ENCODE measurements around the gene KRTAP26-1.
A peak's percentile ranks its signal among the peaks of the same experiment; 100 is the strongest.

Gene KRTAP26-1

DNA sequence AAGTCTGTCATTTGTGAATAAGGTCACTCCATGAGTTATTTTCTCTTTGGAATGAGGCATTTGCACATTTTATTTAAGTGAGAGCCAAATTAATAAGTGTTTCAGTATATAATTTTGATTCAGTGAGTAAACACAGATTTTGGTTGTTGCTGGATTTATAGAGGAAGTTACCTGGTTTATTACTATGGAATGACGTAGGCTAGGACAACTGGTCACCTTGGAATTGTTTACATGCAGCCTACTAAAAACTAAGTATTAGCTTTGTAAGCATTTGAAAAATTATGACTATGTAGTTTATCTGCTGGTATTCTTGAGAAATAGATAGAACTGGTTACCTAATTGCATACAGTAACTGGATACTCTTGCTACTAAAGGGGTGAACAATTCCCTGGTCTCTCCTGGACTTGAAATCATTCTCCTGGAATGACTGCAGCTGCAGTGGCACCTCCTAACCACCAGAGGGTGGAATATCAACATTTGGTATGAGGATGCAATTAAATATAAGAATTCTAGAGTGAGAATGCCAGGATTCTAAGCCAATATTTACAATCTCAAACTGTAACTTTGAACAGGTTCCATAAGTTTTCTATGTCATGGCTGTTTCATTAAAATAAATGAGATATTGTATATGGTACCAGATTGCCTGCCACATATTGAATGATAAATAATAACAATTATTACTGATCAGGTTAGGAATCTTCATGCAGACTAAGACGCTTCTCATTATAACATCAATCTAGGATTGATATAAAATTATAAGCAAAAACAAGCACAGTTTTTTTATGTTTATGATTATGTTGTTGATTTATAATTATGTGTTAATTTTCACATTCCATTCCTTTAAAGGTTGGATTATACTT lies 20.8 kb upstream of the KRTAP26-1 start:
- TF ChIP-seq, protein P1, sequence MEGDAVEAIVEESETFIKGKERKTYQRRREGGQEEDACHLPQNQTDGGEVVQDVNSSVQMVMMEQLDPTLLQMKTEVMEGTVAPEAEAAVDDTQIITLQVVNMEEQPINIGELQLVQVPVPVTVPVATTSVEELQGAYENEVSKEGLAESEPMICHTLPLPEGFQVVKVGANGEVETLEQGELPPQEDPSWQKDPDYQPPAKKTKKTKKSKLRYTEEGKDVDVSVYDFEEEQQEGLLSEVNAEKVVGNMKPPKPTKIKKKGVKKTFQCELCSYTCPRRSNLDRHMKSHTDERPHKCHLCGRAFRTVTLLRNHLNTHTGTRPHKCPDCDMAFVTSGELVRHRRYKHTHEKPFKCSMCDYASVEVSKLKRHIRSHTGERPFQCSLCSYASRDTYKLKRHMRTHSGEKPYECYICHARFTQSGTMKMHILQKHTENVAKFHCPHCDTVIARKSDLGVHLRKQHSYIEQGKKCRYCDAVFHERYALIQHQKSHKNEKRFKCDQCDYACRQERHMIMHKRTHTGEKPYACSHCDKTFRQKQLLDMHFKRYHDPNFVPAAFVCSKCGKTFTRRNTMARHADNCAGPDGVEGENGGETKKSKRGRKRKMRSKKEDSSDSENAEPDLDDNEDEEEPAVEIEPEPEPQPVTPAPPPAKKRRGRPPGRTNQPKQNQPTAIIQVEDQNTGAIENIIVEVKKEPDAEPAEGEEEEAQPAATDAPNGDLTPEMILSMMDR (IDR thresholded peaks at IDR 0.05; ENCODE audit: low read length, missing control alignments) = peak; percentile 87
- DNase-seq (ENCODE audit: low read depth) = peak; percentile 53
- H3K4me3 ChIP-seq (replicated peaks; ENCODE audit: low read depth, low read length) = no peak overlapping the region

DNA sequence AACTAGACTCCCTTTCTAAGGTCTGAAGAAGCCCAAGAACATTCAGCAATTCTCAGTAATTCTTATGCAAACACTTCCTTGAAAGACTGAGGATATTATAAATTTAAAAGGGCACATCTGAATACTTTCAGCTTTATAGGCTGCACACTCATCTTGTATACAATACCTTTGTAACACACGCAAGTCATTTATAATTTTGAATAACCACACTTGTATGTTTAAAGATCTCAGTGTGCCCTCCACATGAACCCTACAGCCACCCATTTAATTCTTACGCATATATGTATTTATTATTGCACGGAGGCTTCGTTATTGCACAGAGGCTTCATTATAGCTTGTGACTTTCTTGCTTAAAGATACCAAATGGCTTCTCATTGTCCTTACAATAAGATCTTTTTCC lies 18.6 kb upstream of the KRTAP26-1 start:
- no peak for DNase-seq (ENCODE audit: low read depth)
- H3K4me3 ChIP-seq (replicated peaks; ENCODE audit: low read depth, low read length) = no peak overlapping the region
- TF ChIP-seq, protein P1 (IDR thresholded peaks at IDR 0.05; ENCODE audit: low read length, missing control alignments) = no peak

DNA sequence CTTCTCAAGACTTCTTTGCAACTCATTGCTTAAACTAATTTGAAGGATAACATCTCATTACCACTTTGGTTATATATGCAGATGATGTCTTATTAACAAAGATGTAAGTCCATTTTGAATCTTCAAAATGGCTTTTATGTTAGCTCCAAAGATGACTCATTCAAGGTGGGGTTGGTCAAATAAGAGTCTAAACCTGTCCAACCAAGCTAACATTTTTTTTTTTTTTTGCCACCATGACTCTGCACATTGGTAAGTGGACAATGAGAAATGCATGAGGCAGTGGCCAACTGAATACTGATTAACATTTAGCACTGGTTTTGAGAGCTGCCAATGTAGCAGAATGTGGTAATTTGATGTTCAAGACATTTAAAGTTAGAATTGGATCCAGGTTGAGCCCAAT lies 17.7 kb upstream of the KRTAP26-1 start:
- H3K4me3 ChIP-seq (replicated peaks; ENCODE audit: low read depth, low read length) = no peak overlapping the region
- DNase-seq (ENCODE audit: low read depth) = no peak
- TF ChIP-seq, protein P1 (IDR thresholded peaks at IDR 0.05; ENCODE audit: low read length, missing control alignments) = no peak

DNA sequence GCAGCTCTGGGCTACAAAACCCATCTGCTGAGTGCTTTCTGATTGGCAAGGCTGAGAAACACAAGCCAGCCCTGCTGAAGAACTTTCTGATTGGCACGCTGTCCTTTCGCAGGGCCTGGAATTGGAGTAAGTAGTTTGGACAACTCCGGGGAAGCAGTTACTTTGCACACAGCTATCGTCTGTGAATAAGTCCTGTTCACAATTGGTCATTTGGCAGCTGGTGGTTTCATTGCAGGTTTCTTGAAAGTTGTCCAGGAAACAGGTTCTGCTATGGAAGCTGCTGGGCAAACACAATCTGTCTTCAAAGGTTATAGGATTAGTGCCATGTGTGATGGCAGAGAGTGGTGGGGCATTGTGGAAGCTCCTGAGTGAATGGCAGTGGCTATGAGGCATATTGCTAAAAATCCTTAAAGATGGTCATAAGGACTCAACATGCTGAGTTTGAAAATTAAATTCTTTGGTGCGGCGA lies 17.2 kb upstream of the KRTAP26-1 start, which contains the start of gene KRTAP27-1:
Gene KRTAP27-1, minus strand, starts transcription at position 419 of the 469 bp plus-strand sequence. Its CDS starts 26 bp downstream, at position 393.
- TF ChIP-seq, protein P1 (IDR thresholded peaks at IDR 0.05; ENCODE audit: low read length, missing control alignments) = no peak
- no peak within 1 kb of the TSS for H3K4me3 ChIP-seq (replicated peaks; ENCODE audit: low read depth, low read length)
- no peak for DNase-seq (ENCODE audit: low read depth)

DNA sequence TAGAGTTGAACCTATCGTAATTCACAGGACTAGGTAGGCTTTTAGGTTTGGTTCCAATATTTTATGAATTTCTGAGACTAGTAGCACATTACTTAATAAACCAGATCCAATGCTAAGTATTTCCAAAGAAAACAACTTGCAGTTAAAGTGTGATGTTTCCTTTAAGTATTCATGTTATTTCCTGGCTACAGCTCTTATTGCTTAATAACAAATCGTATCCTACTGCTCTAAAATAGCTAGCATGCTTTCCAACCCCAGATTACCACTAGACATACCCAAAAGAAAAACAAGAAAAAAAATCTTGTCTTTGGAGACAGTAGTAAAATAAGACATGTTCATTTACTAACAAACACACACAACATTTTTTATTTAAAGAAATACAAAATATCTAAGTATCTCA lies 16.5 kb upstream of the KRTAP26-1 start:
- DNase-seq (ENCODE audit: low read depth) = peak; percentile 48
- H3K4me3 ChIP-seq (replicated peaks; ENCODE audit: low read depth, low read length) = no peak overlapping the region
- TF ChIP-seq, protein P1 (IDR thresholded peaks at IDR 0.05; ENCODE audit: low read length, missing control alignments) = no peak

DNA sequence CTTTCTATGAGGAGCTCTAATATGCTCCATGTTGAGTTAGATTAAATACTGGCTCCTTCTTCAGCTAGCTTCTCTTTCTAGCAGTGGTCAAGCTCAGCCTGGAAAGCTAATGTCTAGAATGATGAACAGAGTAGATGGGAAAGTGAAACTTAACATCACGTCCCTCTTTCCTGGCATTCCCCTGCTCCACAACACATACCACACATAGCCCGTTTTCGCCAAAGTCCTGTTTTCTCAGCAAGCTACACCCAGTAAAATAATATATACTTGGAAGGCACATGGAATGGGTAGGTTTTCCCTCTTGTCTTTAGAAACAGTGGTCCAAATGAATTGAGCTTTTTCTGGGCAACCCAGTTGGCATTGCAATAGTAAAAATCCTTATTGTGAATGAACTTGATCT lies 13.6 kb upstream of the KRTAP26-1 start:
- DNase-seq (ENCODE audit: low read depth) = no peak
- no peak overlapping the region for H3K4me3 ChIP-seq (replicated peaks; ENCODE audit: low read depth, low read length)
- TF ChIP-seq, protein P1 (IDR thresholded peaks at IDR 0.05; ENCODE audit: low read length, missing control alignments) = no peak

Measured in fibroblast of pulmonary artery (primary cell).